ENCODE data around the gene KLF6. TPM values are rescaled to one million over a fixed set of nuclear protein-coding genes. Genes with fewer than 3 reads are reported as not detected.

The KLF6 gene
- total RNA-seq, 2 experiments from 2014 or later: 851 to 874 TPM

- Mint-ChIP-seq H3K4me3 (peak overlapping the region; percentile 94), H3K36me3 (ENCODE audit: low read depth) (peaks cover 53% of the 10 kb centered on the region), H3K9me3 (peaks cover 6% of the 10 kb centered on the region), H3K27ac (peak overlapping the region; percentile 97), H3K4me1 (ENCODE audit: low read depth) (peaks cover 39% of the 10 kb centered on the region), H3K27me3 (no peaks in the 10 kb centered on the region)
- ChIA-PET POLR2A (interaction anchor here (0.6 to 6.8 kb wide), 57 partner anchors 9 to 873 kb away, joined by 3 to 497 read pairs (median 7); partner anchors contain the start of gene PITRM1), CTCF (interaction anchor here (0.9 to 2.8 kb wide), 5 partner anchors 20 to 107 kb away, joined by 3 to 10 read pairs (median 3); no protein-coding TSS in a partner anchor)
- ATAC-seq (ENCODE audit: poor library complexity): peak; percentile 3
- H3K27ac ChIP-seq (ENCODE audit: low read depth in 1 of 2, low read length in 2 of 2): peak overlapping the region; percentile 99 to 100
- DNase-seq: peak in 6 of 14 experiments; percentile 32 to 65 (median 51)
- H3K4me3 ChIP-seq (ENCODE audit: low read length): peak overlapping the region; percentile 80
- no peaks in the 10 kb centered on the region for H3K27me3 ChIP-seq (ENCODE audit: control insufficient read depth in 1 of 2, insufficient read depth in 2 of 2, low read length in 2 of 2)
- intact Hi-C loops (cut with DNase I, micrococcal nuclease): loop anchor here in 1 of 2 experiments (2.0 to 10.0 kb wide), 3 partner anchors 87 to 334 kb away; no protein-coding TSS in a partner anchor
- H3K9me3 ChIP-seq (ENCODE audit: control insufficient read depth in 1 of 2, insufficient read depth in 1 of 2, low read length in 2 of 2): no peaks in the 10 kb centered on the region
- peaks cover 33% of the 10 kb centered on the region for H3K4me1 ChIP-seq (ENCODE audit: insufficient read depth, low read length)
- TF ChIP-seq CTCF (IDR thresholded peaks at IDR 0.05): no peak
- H3K36me3 ChIP-seq (ENCODE audit: insufficient read depth, low read length): peaks cover 28% of the 10 kb centered on the region
Measured at GRCh38 chr10:3785851-3786271, 852 bp upstream of the KLF6 start.

- peaks cover 58% of the 10 kb centered on the region for H3K36me3 Mint-ChIP-seq (ENCODE audit: low read depth)
- Histone ChIP-seq H3K27ac (ENCODE audit: low read depth in 1 of 2, low read length in 2 of 2) (peak overlapping the region; percentile 99 to 100), H3K36me3 (ENCODE audit: insufficient read depth, low read length) (peaks cover 33% of the 10 kb centered on the region), H3K9me3 (ENCODE audit: control insufficient read depth in 1 of 2, insufficient read depth in 1 of 2, low read length in 2 of 2) (no peaks in the 10 kb centered on the region), H3K27me3 (ENCODE audit: control insufficient read depth in 1 of 2, insufficient read depth in 2 of 2, low read length in 2 of 2) (no peaks in the 10 kb centered on the region), H3K4me3 (ENCODE audit: low read length) (peak overlapping the region; percentile 80), H3K4me1 (ENCODE audit: insufficient read depth, low read length) (peaks cover 39% of the 10 kb centered on the region)
- peak overlapping the region; percentile 97 for H3K27ac Mint-ChIP-seq
- no peak for TF ChIP-seq CTCF (IDR thresholded peaks at IDR 0.05)
- intact Hi-C loops (cut with DNase I, micrococcal nuclease): loop anchor here in 1 of 2 experiments (2.0 to 10.0 kb wide), 3 partner anchors 87 to 333 kb away; no protein-coding TSS in a partner anchor
- DNase-seq (peak; percentile 99 to 100 (median 99)), ATAC-seq (ENCODE audit: poor library complexity) (peak; percentile 71)
- H3K4me1 Mint-ChIP-seq (ENCODE audit: low read depth): peaks cover 44% of the 10 kb centered on the region
- peaks cover 6% of the 10 kb centered on the region for H3K9me3 Mint-ChIP-seq
- POLR2A ChIA-PET: interaction anchor here (0.6 to 6.8 kb wide), 78 partner anchors 10 to 1506 kb away, joined by 3 to 497 read pairs (median 5); partner anchors contain the start of gene PITRM1
- no peaks in the 10 kb centered on the region for H3K27me3 Mint-ChIP-seq
- CTCF ChIA-PET: interaction anchor here (0.9 to 2.8 kb wide), 6 partner anchors 10 to 107 kb away, joined by 3 to 10 read pairs (median 3); no protein-coding TSS in a partner anchor
- peak overlapping the region; percentile 98 for H3K4me3 Mint-ChIP-seq
Measured at GRCh38 chr10:3785251-3785850, 342 bp upstream of the KLF6 start.

GRCh38 chr10:3783682-3784432, 1.2 kb downstream of the KLF6 start:
- no peaks in the 10 kb centered on the region for H3K9me3 ChIP-seq (ENCODE audit: control insufficient read depth in 1 of 2, insufficient read depth in 1 of 2, low read length in 2 of 2)
- POLR2A ChIA-PET: interaction anchor here (0.5 to 6.8 kb wide), 31 partner anchors 9 to 852 kb away, joined by 3 to 497 read pairs (median 13); no protein-coding TSS in a partner anchor
- DNase-seq (peak in 10 of 14 experiments; percentile 31 to 80 (median 57)), ATAC-seq (ENCODE audit: poor library complexity) (peak; percentile 19)
- peaks cover 53% of the 10 kb centered on the region for H3K4me1 ChIP-seq (ENCODE audit: insufficient read depth, low read length)
- H3K27me3 ChIP-seq (ENCODE audit: control insufficient read depth in 1 of 2, insufficient read depth in 2 of 2, low read length in 2 of 2): no peaks in the 10 kb centered on the region
- H3K36me3 ChIP-seq (ENCODE audit: insufficient read depth, low read length): peaks cover 48% of the 10 kb centered on the region
- CTCF ChIA-PET: interaction anchor here (1.4 to 2.8 kb wide), 4 partner anchors 8 to 88 kb away, joined by 3 to 10 read pairs (median 4); no protein-coding TSS in a partner anchor
- intact Hi-C loops (cut with DNase I, micrococcal nuclease): loop anchor here (1.0 to 10.0 kb wide), 4 partner anchors 21 to 163 kb away; no protein-coding TSS in a partner anchor
- H3K4me3 Mint-ChIP-seq: peak overlapping the region; percentile 91
- H3K4me1 Mint-ChIP-seq (ENCODE audit: low read depth): peaks cover 55% of the 10 kb centered on the region
- H3K27ac ChIP-seq (ENCODE audit: low read depth in 1 of 2, low read length in 2 of 2): peak overlapping the region; percentile 97 to 99
- H3K9me3 Mint-ChIP-seq: peaks cover under 1% of the 10 kb centered on the region
- H3K4me3 ChIP-seq (ENCODE audit: low read length): peak overlapping the region; percentile 71
- H3K36me3 Mint-ChIP-seq (ENCODE audit: low read depth): peaks cover 73% of the 10 kb centered on the region
- peak overlapping the region; percentile 97 for H3K27ac Mint-ChIP-seq
- H3K27me3 Mint-ChIP-seq: no peaks in the 10 kb centered on the region
- TF ChIP-seq CTCF (IDR thresholded peaks at IDR 0.05): no peak

Measured in CD4-positive, alpha-beta T cell (primary cell).